GM12878 (cell line): ENCODE data around the gene SPRR5.

Experiments
- EP300 ChIP-seq, 2 experiments: fragments of 150-350 bp in 1 of 2; IDR thresholded peaks; 2 replicates each; pipeline ENCODE4 v1.6.1; 2011 to 2012; ENCODE audit warnings: low read depth in 2 of 2, low read length in 2 of 2, borderline replicate concordance in 1 of 2, improper control_type of control experiment in 1 of 2, inconsistent platforms in 1 of 2; ENCODE audit not compliant: control insufficient read depth in 1 of 2
- STAT3 ChIP-seq: IDR thresholded peaks from 2 replicates; pipeline ENCODE4 v1.6.1; 2011; ENCODE audit warnings: low read depth, low read length, improper control_type of control experiment
- TF ChIP-seq, protein P1 (sequence below): IDR thresholded peaks from 2 replicates; pipeline ENCODE4 v1.6.1; 2012; ENCODE audit warnings: low read depth, low read length, improper control_type of control experiment
- TF ChIP-seq, protein P2 (sequence below), 3 experiments: IDR thresholded peaks in 2 of 3; conservative IDR thresholded peaks in 1 of 3; 2 replicates each; pipeline ENCODE4 v1.5.1; 2011; ENCODE audit warnings: low read depth in 3 of 3, low read length in 3 of 3, mild to moderate bottlenecking in 3 of 3, control low read depth in 2 of 3, moderate library complexity in 2 of 3, inconsistent platforms in 1 of 3, mixed read lengths in 1 of 3; ENCODE audit not compliant: control insufficient read depth in 2 of 3, insufficient read depth in 1 of 3; ENCODE audit errors: extremely low read depth in 1 of 3
- TF ChIP-seq, protein P3 (sequence below): IDR thresholded peaks from 2 replicates; pipeline ENCODE4 v1.6.1; 2012; ENCODE audit warnings: low read depth, low read length, improper control_type of control experiment

DNA sequence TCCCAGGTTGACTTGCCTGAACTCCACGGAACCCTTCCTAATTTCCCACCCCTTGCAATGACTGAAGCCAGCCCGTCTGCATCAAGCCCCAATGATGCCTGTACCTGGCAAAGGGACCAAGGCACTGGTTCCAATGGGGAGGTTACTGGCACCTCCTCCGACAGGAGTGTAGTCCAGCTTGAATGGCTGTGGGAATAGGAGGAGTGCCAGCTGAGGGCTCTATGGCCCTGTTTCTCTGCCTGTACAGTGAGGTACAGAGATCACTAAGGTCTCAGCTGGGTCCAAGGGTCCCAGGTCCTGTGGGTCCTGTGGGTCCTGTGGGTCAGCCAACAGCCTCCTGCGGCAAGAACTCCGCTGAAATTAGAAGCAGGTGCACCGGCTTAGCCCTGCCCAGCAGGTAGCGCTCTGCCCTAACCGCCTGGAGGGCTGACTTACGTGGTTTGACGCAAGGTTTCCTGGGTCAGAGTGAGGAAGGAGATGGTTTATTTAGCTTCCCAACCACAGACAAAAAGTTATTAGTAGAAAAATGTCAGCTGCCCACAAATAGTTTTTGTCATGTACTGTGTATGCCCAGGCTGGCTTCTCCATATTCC lies 13.5 kb downstream of the SPRR5 start:
- TF ChIP-seq, protein P1, sequence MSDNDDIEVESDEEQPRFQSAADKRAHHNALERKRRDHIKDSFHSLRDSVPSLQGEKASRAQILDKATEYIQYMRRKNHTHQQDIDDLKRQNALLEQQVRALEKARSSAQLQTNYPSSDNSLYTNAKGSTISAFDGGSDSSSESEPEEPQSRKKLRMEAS, result no peak
- TF ChIP-seq, protein P2, sequence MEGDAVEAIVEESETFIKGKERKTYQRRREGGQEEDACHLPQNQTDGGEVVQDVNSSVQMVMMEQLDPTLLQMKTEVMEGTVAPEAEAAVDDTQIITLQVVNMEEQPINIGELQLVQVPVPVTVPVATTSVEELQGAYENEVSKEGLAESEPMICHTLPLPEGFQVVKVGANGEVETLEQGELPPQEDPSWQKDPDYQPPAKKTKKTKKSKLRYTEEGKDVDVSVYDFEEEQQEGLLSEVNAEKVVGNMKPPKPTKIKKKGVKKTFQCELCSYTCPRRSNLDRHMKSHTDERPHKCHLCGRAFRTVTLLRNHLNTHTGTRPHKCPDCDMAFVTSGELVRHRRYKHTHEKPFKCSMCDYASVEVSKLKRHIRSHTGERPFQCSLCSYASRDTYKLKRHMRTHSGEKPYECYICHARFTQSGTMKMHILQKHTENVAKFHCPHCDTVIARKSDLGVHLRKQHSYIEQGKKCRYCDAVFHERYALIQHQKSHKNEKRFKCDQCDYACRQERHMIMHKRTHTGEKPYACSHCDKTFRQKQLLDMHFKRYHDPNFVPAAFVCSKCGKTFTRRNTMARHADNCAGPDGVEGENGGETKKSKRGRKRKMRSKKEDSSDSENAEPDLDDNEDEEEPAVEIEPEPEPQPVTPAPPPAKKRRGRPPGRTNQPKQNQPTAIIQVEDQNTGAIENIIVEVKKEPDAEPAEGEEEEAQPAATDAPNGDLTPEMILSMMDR (IDR thresholded peaks at IDR 0.05 in 2 of 3, conservative IDR thresholded peaks at IDR 0.05 in 1 of 3; ENCODE audit: control insufficient read depth in 2 of 3, extremely low read depth in 1 of 3, insufficient read depth in 1 of 3, low read depth in 3 of 3, low read length in 3 of 3), result peak; percentile 43 to 47 (median 44); a peak in 5 of 6 replicates
- TF ChIP-seq, protein P3, sequence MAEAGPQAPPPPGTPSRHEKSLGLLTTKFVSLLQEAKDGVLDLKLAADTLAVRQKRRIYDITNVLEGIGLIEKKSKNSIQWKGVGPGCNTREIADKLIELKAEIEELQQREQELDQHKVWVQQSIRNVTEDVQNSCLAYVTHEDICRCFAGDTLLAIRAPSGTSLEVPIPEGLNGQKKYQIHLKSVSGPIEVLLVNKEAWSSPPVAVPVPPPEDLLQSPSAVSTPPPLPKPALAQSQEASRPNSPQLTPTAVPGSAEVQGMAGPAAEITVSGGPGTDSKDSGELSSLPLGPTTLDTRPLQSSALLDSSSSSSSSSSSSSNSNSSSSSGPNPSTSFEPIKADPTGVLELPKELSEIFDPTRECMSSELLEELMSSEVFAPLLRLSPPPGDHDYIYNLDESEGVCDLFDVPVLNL, result no peak
- TF ChIP-seq STAT3, result no peak
- no peak for TF ChIP-seq EP300 (IDR thresholded peaks at IDR 0.05; ENCODE audit: borderline replicate concordance in 1 of 2, control insufficient read depth in 1 of 2, low read depth in 2 of 2, low read length in 2 of 2)
